ENCODE measurements around the gene SELENOS.

SELENOS gene

DNA sequence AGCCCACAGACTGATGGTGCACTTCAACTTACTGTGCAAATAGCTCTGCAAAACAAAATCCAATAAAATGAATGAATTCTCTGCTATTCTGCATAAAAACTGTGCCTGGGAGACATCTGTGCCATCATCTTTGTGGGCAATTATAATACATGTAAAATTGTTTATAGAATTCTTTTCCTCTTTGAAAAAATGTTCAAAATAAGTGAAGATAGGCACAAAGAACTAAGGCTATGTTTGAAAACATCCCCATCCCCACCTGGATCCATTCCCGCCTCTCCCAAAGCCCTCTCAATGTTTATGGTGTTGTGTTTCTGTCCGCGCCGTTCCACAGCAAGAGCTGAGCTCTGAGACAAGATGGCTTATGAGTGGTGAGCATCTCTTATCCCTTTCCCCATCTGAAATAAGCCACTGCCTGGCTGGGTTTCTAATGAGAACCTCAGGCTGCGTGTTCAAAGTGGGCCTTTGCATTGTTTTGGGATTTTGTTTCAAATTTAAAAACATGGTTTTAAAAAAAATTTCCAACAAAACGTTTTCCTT lies 40.1 kb upstream of the SELENOS start:
- TF ChIP-seq, protein P1, sequence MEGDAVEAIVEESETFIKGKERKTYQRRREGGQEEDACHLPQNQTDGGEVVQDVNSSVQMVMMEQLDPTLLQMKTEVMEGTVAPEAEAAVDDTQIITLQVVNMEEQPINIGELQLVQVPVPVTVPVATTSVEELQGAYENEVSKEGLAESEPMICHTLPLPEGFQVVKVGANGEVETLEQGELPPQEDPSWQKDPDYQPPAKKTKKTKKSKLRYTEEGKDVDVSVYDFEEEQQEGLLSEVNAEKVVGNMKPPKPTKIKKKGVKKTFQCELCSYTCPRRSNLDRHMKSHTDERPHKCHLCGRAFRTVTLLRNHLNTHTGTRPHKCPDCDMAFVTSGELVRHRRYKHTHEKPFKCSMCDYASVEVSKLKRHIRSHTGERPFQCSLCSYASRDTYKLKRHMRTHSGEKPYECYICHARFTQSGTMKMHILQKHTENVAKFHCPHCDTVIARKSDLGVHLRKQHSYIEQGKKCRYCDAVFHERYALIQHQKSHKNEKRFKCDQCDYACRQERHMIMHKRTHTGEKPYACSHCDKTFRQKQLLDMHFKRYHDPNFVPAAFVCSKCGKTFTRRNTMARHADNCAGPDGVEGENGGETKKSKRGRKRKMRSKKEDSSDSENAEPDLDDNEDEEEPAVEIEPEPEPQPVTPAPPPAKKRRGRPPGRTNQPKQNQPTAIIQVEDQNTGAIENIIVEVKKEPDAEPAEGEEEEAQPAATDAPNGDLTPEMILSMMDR (IDR thresholded peaks at IDR 0.05; ENCODE audit: insufficient read depth, low read depth, low read length, missing control alignments), result no peak
- H3K4me3 ChIP-seq (ENCODE audit: low read depth, low read length), result no peak overlapping the region
- DNase-seq (ENCODE audit: low read depth), result no peak

DNA sequence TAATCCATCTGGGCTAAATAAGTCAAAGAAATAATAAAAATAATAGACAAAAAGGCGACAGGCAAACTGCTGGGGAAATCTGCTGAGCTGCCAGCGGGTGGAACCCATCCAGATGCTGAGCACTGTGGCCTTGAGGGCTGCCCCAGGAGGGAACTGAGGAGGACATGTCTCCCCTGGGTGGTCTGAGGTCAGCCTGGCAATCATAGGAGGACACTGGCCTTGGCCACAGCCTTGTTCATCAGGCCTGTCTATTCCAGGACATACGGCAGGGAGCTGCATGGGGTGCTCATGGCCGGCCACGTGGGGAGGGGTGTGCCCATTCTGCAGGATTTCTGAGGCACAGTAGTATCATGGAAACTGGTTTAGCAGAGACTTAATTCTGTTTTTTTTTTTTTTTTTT lies 39.2 kb upstream of the SELENOS start:
- TF ChIP-seq, protein P1 (IDR thresholded peaks at IDR 0.05; ENCODE audit: insufficient read depth, low read depth, low read length, missing control alignments), result no peak
- no peak for DNase-seq (ENCODE audit: low read depth)
- H3K4me3 ChIP-seq (ENCODE audit: low read depth, low read length), result no peak overlapping the region

- TF ChIP-seq, protein P1 (IDR thresholded peaks at IDR 0.05; ENCODE audit: insufficient read depth, low read depth, low read length, missing control alignments), result no peak
- DNase-seq (ENCODE audit: low read depth), result no peak
Measured at GRCh38 chr15:101315736-101316135, 38.5 kb upstream of the SELENOS start.

DNA sequence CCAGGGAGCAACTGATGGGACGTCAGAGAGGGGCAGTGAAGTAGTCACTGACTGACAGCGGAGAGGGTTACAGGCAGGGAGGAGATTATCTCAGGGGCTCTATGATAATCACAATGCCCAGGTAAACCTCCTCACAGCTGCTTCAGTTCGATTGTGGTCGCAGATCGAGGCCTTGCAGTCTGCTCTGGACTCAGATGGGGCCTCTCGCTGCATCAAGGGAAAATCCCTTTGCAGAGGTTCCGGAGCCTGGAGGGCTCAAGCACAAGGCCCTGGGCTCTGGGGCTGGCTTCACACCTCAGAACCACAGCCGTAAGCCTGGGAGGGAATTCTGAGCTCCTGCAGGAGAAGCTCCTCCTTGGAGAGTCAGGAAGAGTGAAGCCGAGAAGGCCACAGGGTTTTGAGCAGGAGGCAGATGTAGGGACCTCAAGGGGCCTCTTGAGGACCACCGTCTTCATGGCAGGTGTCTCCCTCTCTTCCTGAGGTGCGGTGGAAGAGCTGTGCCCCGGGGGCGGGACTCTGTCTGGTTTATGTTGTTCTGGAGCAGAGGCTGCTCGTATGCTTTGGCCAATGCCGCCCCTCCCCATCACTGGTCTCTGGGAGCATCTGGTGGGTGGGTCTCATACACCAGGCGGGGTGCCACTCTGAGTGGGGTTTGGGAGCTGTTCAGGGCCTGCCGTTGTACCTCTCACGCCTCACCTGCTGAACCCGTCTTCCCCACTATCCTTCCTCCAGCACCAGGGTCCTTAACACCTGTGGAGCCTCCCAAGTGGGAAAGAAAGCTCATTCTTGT lies 37.2 kb upstream of the SELENOS start:
- TF ChIP-seq, protein P1 (IDR thresholded peaks at IDR 0.05; ENCODE audit: insufficient read depth, low read depth, low read length, missing control alignments), result no peak
- DNase-seq (ENCODE audit: low read depth), result no peak
- no peak overlapping the region for H3K4me3 ChIP-seq (ENCODE audit: low read depth, low read length)

More at GRCh38 chr15:101315736-101316135, 38.5 kb upstream of the SELENOS start:
- no peak overlapping the region for H3K4me3 ChIP-seq (ENCODE audit: low read depth, low read length)

- TF ChIP-seq, protein P1 (IDR thresholded peaks at IDR 0.05; ENCODE audit: insufficient read depth, low read depth, low read length, missing control alignments), result no peak
- no peak overlapping the region for H3K4me3 ChIP-seq (ENCODE audit: low read depth, low read length)
- DNase-seq (ENCODE audit: low read depth), result no peak
Measured at GRCh38 chr15:101313041-101313761, 35.9 kb upstream of the SELENOS start.

- DNase-seq (ENCODE audit: low read depth), result no peak
- H3K4me3 ChIP-seq (ENCODE audit: low read depth, low read length), result no peak overlapping the region
- TF ChIP-seq, protein P1 (IDR thresholded peaks at IDR 0.05; ENCODE audit: insufficient read depth, low read depth, low read length, missing control alignments), result no peak
Measured at GRCh38 chr15:101310508-101310907, 33.2 kb upstream of the SELENOS start.
